Sigmoid colon (tissue), 4 donors: Measurements from ENCODE around the gene GMEB1.
"Not testable (repeated sequence)": the region's sequence is repeated elsewhere in the genome, so short reads cannot be mapped to it uniquely, and the experiment has no call there.

Source experiments
- POLR2A ChIP-seq, 2 donors: fragments of 450-650 bp; IDR thresholded peaks; one replicate each; pipeline ENCODE4 v1.6.1; 2016; ENCODE audit warnings: antibody characterized with exemption in 2 of 2, mild to moderate bottlenecking in 2 of 2, moderate library complexity in 2 of 2
- POLR2AphosphoS5 ChIP-seq, 4 donors: sonication (generic); formaldehyde crosslinking; IDR thresholded peaks; one replicate each; pipeline ENCODE4 v1.6.1; 2017; ENCODE audit warnings: antibody characterized with exemption in 4 of 4
- TF ChIP-seq, protein P1 (sequence below), 4 experiments: fragments of 450-650 bp in 3 of 4; fragments of 200-600 bp in 1 of 4; IDR thresholded peaks; one replicate each; pipeline ENCODE4 v1.5.1; 2016 to 2019; ENCODE audit warnings: antibody characterized with exemption in 4 of 4, mild to moderate bottlenecking in 3 of 4, moderate library complexity in 2 of 4

DNA sequence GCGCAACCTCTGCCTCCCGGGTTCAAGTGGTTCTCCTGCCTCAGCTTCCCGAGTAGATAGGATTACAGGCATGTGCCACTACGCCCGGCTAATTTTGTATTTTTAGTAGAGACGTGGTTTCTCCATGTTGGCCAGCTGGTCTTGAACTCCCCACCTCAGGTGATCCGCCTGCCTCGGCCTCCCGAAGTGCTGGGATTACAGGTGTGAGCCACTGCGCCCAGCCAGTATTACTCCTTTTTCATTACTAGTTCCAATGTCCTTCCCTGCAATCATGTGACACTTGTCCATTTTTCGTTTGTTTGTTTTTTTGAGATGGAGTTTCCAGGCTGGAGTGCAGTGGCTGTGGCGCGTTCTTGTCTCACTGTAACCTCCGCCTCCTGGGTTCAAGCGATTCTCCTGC, 4.4 kb downstream of the GMEB1 start:
- TF ChIP-seq, protein P1, sequence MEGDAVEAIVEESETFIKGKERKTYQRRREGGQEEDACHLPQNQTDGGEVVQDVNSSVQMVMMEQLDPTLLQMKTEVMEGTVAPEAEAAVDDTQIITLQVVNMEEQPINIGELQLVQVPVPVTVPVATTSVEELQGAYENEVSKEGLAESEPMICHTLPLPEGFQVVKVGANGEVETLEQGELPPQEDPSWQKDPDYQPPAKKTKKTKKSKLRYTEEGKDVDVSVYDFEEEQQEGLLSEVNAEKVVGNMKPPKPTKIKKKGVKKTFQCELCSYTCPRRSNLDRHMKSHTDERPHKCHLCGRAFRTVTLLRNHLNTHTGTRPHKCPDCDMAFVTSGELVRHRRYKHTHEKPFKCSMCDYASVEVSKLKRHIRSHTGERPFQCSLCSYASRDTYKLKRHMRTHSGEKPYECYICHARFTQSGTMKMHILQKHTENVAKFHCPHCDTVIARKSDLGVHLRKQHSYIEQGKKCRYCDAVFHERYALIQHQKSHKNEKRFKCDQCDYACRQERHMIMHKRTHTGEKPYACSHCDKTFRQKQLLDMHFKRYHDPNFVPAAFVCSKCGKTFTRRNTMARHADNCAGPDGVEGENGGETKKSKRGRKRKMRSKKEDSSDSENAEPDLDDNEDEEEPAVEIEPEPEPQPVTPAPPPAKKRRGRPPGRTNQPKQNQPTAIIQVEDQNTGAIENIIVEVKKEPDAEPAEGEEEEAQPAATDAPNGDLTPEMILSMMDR (IDR thresholded peaks at IDR 0.05), result not testable (repeated sequence)
- not testable (repeated sequence) for TF ChIP-seq POLR2A, POLR2AphosphoS5 (IDR thresholded peaks at IDR 0.05)
